ENCODE measurements around the gene CCDC15. TPM values are rescaled to one million over a fixed set of nuclear protein-coding genes. Genes with fewer than 3 reads are reported as not detected.
"Not testable (repeated sequence)": the region's sequence is repeated elsewhere in the genome, so short reads cannot be mapped to it uniquely, and the experiment has no call there.

CCDC15 gene
- polyA plus RNA-seq, 6 donors from 2014 or later: 0.33 to 1.5 (median 0.72) TPM; not detected in 1

GRCh38 chr11:124950601-124951330 lies 3.2 kb upstream of the CCDC15 start:
- Mint-ChIP-seq H3K27me3 (peaks cover 16 to 28% (median 26%) of the 10 kb centered on the region in 3 donors), H3K27ac (no peak overlapping the region), H3K4me3 (no peak overlapping the region), H3K4me1 (no peaks in the 10 kb centered on the region), H3K36me3 (peaks cover 0 to 8% of the 10 kb centered on the region in 2 donors), H3K9me3 (peaks cover 6 to 18% (median 13%) of the 10 kb centered on the region in 7 donors)
- no peak for DNase-seq
- ATAC-seq (ENCODE audit: low read depth in 2 of 2): no peak

GRCh38 chr11:124951341-124951740 lies 2.7 kb upstream of the CCDC15 start:
- Mint-ChIP-seq H3K4me3 (no peak overlapping the region), H3K4me1 (no peaks in the 10 kb centered on the region), H3K27ac (no peak overlapping the region), H3K36me3 (peaks cover 0 to 8% of the 10 kb centered on the region in 2 donors), H3K27me3 (peaks cover 14 to 25% (median 21%) of the 10 kb centered on the region in 3 donors), H3K9me3 (peaks cover 6 to 18% (median 12%) of the 10 kb centered on the region in 7 donors)
- ATAC-seq (ENCODE audit: low read depth in 2 of 2) (no peak), DNase-seq (no peak)

GRCh38 chr11:124954590-124954955 lies 571 bp downstream of the CCDC15 start:
- DNase-seq: no peak
- H3K27ac Mint-ChIP-seq: no peak overlapping the region

GRCh38 chr11:124955035-124955434 lies 1.0 kb downstream of the CCDC15 start:
- H3K36me3 Mint-ChIP-seq: no peaks in the 10 kb centered on the region
- H3K4me1 Mint-ChIP-seq: no peaks in the 10 kb centered on the region
- no peaks in the 10 kb centered on the region for H3K9me3 Mint-ChIP-seq
- no peak overlapping the region for H3K4me3 Mint-ChIP-seq
- DNase-seq: no peak
- no peak for ATAC-seq (ENCODE audit: low read depth in 2 of 2)
- H3K27ac Mint-ChIP-seq: no peak overlapping the region
- H3K27me3 Mint-ChIP-seq: no peaks in the 10 kb centered on the region

More at GRCh38 chr11:124954590-124954955, 571 bp downstream of the CCDC15 start:
- no peak overlapping the region for H3K4me3 Mint-ChIP-seq
- no peak for ATAC-seq (ENCODE audit: low read depth in 2 of 2)
- H3K9me3 Mint-ChIP-seq: peaks cover 0 to under 1% (median 0%) of the 10 kb centered on the region in 7 donors
- no peaks in the 10 kb centered on the region for H3K27me3 Mint-ChIP-seq
- no peaks in the 10 kb centered on the region for H3K4me1 Mint-ChIP-seq
- no peaks in the 10 kb centered on the region for H3K36me3 Mint-ChIP-seq

GRCh38 chr11:124961972-124962609 lies 8.1 kb downstream of the CCDC15 start:
- no peaks in the 10 kb centered on the region for H3K4me1 Mint-ChIP-seq
- no peak overlapping the region for H3K4me3 Mint-ChIP-seq
- ATAC-seq (ENCODE audit: low read depth in 2 of 2) (peak; percentile 79 to 84), DNase-seq (peak; percentile 46)
- H3K36me3 Mint-ChIP-seq: no peaks in the 10 kb centered on the region
- H3K9me3 Mint-ChIP-seq: peaks cover 0 to 4% (median 0%) of the 10 kb centered on the region in 7 donors
- no peak overlapping the region for H3K27ac Mint-ChIP-seq
- H3K27me3 Mint-ChIP-seq: no peaks in the 10 kb centered on the region

GRCh38 chr11:124968197-124968596 lies 14.2 kb downstream of the CCDC15 start:
- not testable (repeated sequence) for H3K27ac Mint-ChIP-seq; H3K27me3 Mint-ChIP-seq; H3K9me3 Mint-ChIP-seq; H3K4me1 Mint-ChIP-seq; ATAC-seq (ENCODE audit: low read depth in 2 of 2); H3K4me3 Mint-ChIP-seq; H3K36me3 Mint-ChIP-seq; DNase-seq

- H3K27me3 Mint-ChIP-seq: no peaks in the 10 kb centered on the region
- H3K4me1 Mint-ChIP-seq: no peaks in the 10 kb centered on the region
- H3K27ac Mint-ChIP-seq: peak overlapping the region in 1 of 6 donors; percentile 64
- no peak overlapping the region for H3K4me3 Mint-ChIP-seq
- H3K36me3 Mint-ChIP-seq: no peaks in the 10 kb centered on the region
- H3K9me3 Mint-ChIP-seq: peaks cover 0 to 2% (median 0%) of the 10 kb centered on the region in 7 donors
- DNase-seq: no peak
- no peak for ATAC-seq (ENCODE audit: low read depth in 2 of 2)
Measured at GRCh38 chr11:124970925-124971324, 16.9 kb downstream of the CCDC15 start.

- Mint-ChIP-seq H3K4me3 (no peak overlapping the region), H3K4me1 (no peaks in the 10 kb centered on the region), H3K27ac (no peak overlapping the region), H3K36me3 (no peaks in the 10 kb centered on the region), H3K27me3 (no peaks in the 10 kb centered on the region), H3K9me3 (peaks cover 0 to 2% (median 0%) of the 10 kb centered on the region in 7 donors)
- ATAC-seq (ENCODE audit: low read depth in 2 of 2) (no peak), DNase-seq (no peak)
Measured at GRCh38 chr11:124971810-124972209, 17.8 kb downstream of the CCDC15 start.

- H3K4me1 Mint-ChIP-seq: no peaks in the 10 kb centered on the region
- H3K36me3 Mint-ChIP-seq: peaks cover 12 to 30% of the 10 kb centered on the region in 2 donors
- no peak overlapping the region for H3K4me3 Mint-ChIP-seq
- H3K9me3 Mint-ChIP-seq: peaks cover 0 to 36% (median 24%) of the 10 kb centered on the region in 7 donors
- H3K27ac Mint-ChIP-seq: no peak overlapping the region
- no peaks in the 10 kb centered on the region for H3K27me3 Mint-ChIP-seq
- DNase-seq (no peak), ATAC-seq (ENCODE audit: low read depth in 2 of 2) (no peak)
Measured at GRCh38 chr11:124976531-124976930, 22.5 kb downstream of the CCDC15 start.

- Mint-ChIP-seq H3K9me3 (peaks cover 0 to 40% (median 29%) of the 10 kb centered on the region in 7 donors), H3K36me3 (peaks cover 17 to 34% of the 10 kb centered on the region in 2 donors), H3K4me3 (no peak overlapping the region), H3K27me3 (no peaks in the 10 kb centered on the region), H3K27ac (no peak overlapping the region), H3K4me1 (no peaks in the 10 kb centered on the region)
- DNase-seq (no peak), ATAC-seq (ENCODE audit: low read depth in 2 of 2) (no peak)
Measured at GRCh38 chr11:124977006-124977405, 23.0 kb downstream of the CCDC15 start.

- Mint-ChIP-seq H3K4me1 (no peaks in the 10 kb centered on the region), H3K9me3 (peaks cover 6 to 53% (median 42%) of the 10 kb centered on the region in 7 donors), H3K36me3 (peaks cover 30 to 47% of the 10 kb centered on the region in 2 donors), H3K4me3 (no peak overlapping the region), H3K27me3 (no peaks in the 10 kb centered on the region), H3K27ac (no peak overlapping the region)
- DNase-seq (no peak), ATAC-seq (ENCODE audit: low read depth in 2 of 2) (no peak)
Measured at GRCh38 chr11:124978316-124978715, 24.3 kb downstream of the CCDC15 start.

GRCh38 chr11:124982043-124982442 lies 28.0 kb downstream of the CCDC15 start:
- ATAC-seq (ENCODE audit: low read depth in 2 of 2) (no peak), DNase-seq (no peak)
- no peaks in the 10 kb centered on the region for H3K4me1 Mint-ChIP-seq
- H3K4me3 Mint-ChIP-seq: peak overlapping the region in 1 of 8 donors; percentile 11
- H3K27ac Mint-ChIP-seq: no peak overlapping the region
- H3K36me3 Mint-ChIP-seq: peaks cover 30 to 48% of the 10 kb centered on the region in 2 donors
- no peaks in the 10 kb centered on the region for H3K27me3 Mint-ChIP-seq
- H3K9me3 Mint-ChIP-seq: peaks cover 6 to 54% (median 45%) of the 10 kb centered on the region in 7 donors

GRCh38 chr11:124983674-124984511 lies 29.9 kb downstream of the CCDC15 start:
- H3K9me3 Mint-ChIP-seq: peaks cover 6 to 45% (median 44%) of the 10 kb centered on the region in 7 donors
- H3K4me3 Mint-ChIP-seq: peak overlapping the region in 1 of 8 donors; percentile 30
- no peaks in the 10 kb centered on the region for H3K27me3 Mint-ChIP-seq
- no peak overlapping the region for H3K27ac Mint-ChIP-seq
- peaks cover 30 to 38% of the 10 kb centered on the region in 2 donors for H3K36me3 Mint-ChIP-seq
- ATAC-seq (ENCODE audit: low read depth in 2 of 2): no peak
- no peaks in the 10 kb centered on the region for H3K4me1 Mint-ChIP-seq
- DNase-seq: no peak

Data from naive B cell (primary cell).